Ishikawa (cell line): ENCODE measurements around the gene MARK3.

Experiments used
- CEBPB ChIP-seq: IDR thresholded peaks from 2 replicates; pipeline ENCODE4 v1.6.1; 2012
- CREB1 ChIP-seq: IDR thresholded peaks from 2 replicates; pipeline ENCODE4 v1.6.1; 2012; ENCODE audit warnings: low read depth
- EGR1 ChIP-seq: IDR thresholded peaks from 2 replicates; pipeline ENCODE4 v1.6.1; 2012
- EP300 ChIP-seq: IDR thresholded peaks from 2 replicates; pipeline ENCODE4 v1.6.1; 2012; ENCODE audit warnings: borderline replicate concordance
- FOXM1 ChIP-seq: IDR thresholded peaks from 2 replicates; pipeline ENCODE4 v1.6.1; 2012; ENCODE audit warnings: low read depth, borderline replicate concordance
- NFIC ChIP-seq: IDR thresholded peaks from 2 replicates; pipeline ENCODE4 v1.6.1; 2012
- RAD21 ChIP-seq: IDR thresholded peaks from 2 replicates; pipeline ENCODE4 v1.6.1; 2012; ENCODE audit warnings: low read depth
- TAF1 ChIP-seq: IDR thresholded peaks from 2 replicates; pipeline ENCODE4 v1.6.1; 2012; ENCODE audit warnings: low read depth, mild to moderate bottlenecking
- TCF12 ChIP-seq: IDR thresholded peaks from 2 replicates; pipeline ENCODE4 v1.6.1; 2012; ENCODE audit warnings: low read depth
- TEAD4 ChIP-seq: IDR thresholded peaks from 2 replicates; pipeline ENCODE4 v1.6.1; 2012
- YY1 ChIP-seq: IDR thresholded peaks from 2 replicates; pipeline ENCODE4 v1.6.1; 2012; ENCODE audit warnings: low read depth
- ZBTB7A ChIP-seq: IDR thresholded peaks from 2 replicates; pipeline ENCODE4 v1.6.1; 2012; ENCODE audit warnings: low read depth
- TF ChIP-seq, protein P1 (sequence below): IDR thresholded peaks from 2 replicates; pipeline ENCODE4 v1.6.1; 2012
- TF ChIP-seq, protein P2 (sequence below): IDR thresholded peaks from 2 replicates; pipeline ENCODE4 v1.6.1; 2012
- TF ChIP-seq, protein P3 (sequence below): IDR thresholded peaks from 2 replicates; pipeline ENCODE4 v1.6.1; 2012; ENCODE audit warnings: low read depth, mild to moderate bottlenecking

Gene MARK3

DNA sequence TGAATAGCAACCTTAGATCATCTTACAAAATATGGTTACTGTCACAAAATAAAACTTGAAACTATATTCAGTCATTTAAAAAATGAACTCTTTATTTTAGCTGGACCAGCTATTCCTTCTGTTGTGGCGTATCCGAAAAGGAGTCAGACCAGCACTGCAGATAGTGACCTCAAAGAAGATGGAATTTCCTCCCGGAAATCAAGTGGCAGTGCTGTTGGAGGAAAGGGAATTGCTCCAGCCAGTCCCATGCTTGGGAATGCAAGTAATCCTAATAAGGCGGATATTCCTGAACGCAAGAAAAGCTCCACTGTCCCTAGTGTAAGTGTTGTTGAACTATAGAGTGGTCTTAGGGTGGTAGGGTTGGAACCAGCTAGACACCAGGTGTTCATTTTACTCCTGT is 89.7 kb downstream of the MARK3 start:
- TF ChIP-seq, protein P1, sequence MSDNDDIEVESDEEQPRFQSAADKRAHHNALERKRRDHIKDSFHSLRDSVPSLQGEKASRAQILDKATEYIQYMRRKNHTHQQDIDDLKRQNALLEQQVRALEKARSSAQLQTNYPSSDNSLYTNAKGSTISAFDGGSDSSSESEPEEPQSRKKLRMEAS: no peak
- TF ChIP-seq CEBPB (no peak), TEAD4 (no peak), ZBTB7A (no peak), EP300 (no peak), YY1 (no peak), TAF1 (no peak)

DNA sequence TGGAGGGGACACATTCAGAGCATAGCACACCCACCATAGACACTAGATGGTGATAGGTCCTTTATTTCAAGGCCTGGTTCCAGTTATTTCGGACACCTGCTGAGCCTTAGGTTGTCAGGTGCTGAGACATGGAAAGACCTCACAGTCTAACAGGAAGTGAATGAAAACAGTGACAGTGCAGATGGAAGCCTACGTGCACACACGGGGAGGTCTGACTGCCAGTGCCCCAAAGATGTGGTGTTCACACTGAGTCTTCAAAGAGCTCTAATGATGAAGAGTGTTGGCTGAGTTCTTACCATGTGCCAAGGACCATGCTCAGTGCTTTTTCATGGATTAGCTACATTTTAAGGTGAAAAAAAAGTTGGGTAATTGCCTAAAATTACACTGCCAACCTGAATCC is 90.8 kb downstream of the MARK3 start:
- no peak for TF ChIP-seq RAD21
- TF ChIP-seq TEAD4: no peak
- TF ChIP-seq TAF1: no peak
- TF ChIP-seq CEBPB: no peak
- TF ChIP-seq, protein P2, sequence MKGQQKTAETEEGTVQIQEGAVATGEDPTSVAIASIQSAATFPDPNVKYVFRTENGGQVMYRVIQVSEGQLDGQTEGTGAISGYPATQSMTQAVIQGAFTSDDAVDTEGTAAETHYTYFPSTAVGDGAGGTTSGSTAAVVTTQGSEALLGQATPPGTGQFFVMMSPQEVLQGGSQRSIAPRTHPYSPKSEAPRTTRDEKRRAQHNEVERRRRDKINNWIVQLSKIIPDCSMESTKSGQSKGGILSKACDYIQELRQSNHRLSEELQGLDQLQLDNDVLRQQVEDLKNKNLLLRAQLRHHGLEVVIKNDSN: no peak
- TF ChIP-seq NFIC: no peak

GRCh38 chr14:103476631-103477030 is 91.4 kb downstream of the MARK3 start:
- TF ChIP-seq ZBTB7A: no peak
- TF ChIP-seq TCF12: no peak
- TF ChIP-seq EGR1: no peak
- no peak for TF ChIP-seq TEAD4
- TF ChIP-seq NFIC: no peak
- TF ChIP-seq TAF1: no peak
- no peak for TF ChIP-seq RAD21
- TF ChIP-seq, protein P2: no peak
- TF ChIP-seq, protein P1: no peak
- no peak for TF ChIP-seq FOXM1
- TF ChIP-seq, protein P3, sequence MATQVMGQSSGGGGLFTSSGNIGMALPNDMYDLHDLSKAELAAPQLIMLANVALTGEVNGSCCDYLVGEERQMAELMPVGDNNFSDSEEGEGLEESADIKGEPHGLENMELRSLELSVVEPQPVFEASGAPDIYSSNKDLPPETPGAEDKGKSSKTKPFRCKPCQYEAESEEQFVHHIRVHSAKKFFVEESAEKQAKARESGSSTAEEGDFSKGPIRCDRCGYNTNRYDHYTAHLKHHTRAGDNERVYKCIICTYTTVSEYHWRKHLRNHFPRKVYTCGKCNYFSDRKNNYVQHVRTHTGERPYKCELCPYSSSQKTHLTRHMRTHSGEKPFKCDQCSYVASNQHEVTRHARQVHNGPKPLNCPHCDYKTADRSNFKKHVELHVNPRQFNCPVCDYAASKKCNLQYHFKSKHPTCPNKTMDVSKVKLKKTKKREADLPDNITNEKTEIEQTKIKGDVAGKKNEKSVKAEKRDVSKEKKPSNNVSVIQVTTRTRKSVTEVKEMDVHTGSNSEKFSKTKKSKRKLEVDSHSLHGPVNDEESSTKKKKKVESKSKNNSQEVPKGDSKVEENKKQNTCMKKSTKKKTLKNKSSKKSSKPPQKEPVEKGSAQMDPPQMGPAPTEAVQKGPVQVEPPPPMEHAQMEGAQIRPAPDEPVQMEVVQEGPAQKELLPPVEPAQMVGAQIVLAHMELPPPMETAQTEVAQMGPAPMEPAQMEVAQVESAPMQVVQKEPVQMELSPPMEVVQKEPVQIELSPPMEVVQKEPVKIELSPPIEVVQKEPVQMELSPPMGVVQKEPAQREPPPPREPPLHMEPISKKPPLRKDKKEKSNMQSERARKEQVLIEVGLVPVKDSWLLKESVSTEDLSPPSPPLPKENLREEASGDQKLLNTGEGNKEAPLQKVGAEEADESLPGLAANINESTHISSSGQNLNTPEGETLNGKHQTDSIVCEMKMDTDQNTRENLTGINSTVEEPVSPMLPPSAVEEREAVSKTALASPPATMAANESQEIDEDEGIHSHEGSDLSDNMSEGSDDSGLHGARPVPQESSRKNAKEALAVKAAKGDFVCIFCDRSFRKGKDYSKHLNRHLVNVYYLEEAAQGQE: no peak
- no peak for TF ChIP-seq CEBPB

DNA sequence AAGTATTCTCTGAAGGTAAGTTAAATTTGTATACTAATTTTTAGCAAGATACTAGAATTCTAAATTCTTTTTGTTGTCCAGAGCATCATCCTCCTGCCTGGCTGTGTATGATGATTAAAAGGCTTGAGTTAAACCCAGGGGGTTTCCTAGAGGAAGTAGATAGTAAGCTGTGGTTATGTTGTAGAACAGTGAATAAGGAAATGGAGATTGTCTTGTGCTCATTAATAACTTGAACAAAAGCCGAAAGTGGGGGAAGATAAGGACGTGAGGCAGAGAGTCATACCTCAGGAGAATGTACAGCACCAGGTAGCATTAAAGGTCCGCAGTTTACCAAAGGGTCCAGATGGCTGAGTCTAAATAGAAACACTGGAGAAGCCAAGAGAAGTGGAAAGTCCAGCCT is 95.4 kb downstream of the MARK3 start:
- no peak for TF ChIP-seq FOXM1
- no peak for TF ChIP-seq EP300
- TF ChIP-seq TCF12: no peak
- TF ChIP-seq CEBPB: no peak
- TF ChIP-seq, protein P3: no peak
- TF ChIP-seq TEAD4: no peak

GRCh38 chr14:103483600-103483999 is 98.4 kb downstream of the MARK3 start:
- TF ChIP-seq EP300 (no peak), FOXM1 (no peak), EGR1 (no peak), TEAD4 (no peak), TAF1 (no peak), TCF12 (no peak), YY1 (no peak), CREB1 (no peak), ZBTB7A (no peak)
- TF ChIP-seq, protein P3: no peak
